NCI-H2107 treated with DMSO at 0.1 percent for 48 hours (cell line): ENCODE measurements around the gene SBF2.

ENCODE experiments used
- DNase-seq: peaks from one replicate; lab custom pipeline; 2025; ENCODE audit not compliant: unreplicated experiment; lab: John Stamatoyannopoulos, UW

SBF2 gene

GRCh38 chr11:10302359-10302743, 8.3 kb upstream of the SBF2 start:
- DNase-seq = no peak

- DNase-seq = no peak
Measured at GRCh38 chr11:10301656-10302358, 7.8 kb upstream of the SBF2 start.

GRCh38 chr11:10298342-10298741, 4.3 kb upstream of the SBF2 start:
- DNase-seq = peak; percentile 80

- DNase-seq = no peak
Measured at GRCh38 chr11:10295064-10295901, 1.3 kb upstream of the SBF2 start.

GRCh38 chr11:10294290-10294953, 403 bp upstream of the SBF2 start:
- DNase-seq = no peak

GRCh38 chr11:10291801-10292638, 2.0 kb downstream of the SBF2 start:
- no peak for DNase-seq

GRCh38 chr11:10289765-10290380, 4.1 kb downstream of the SBF2 start:
- no peak for DNase-seq

- no peak for DNase-seq
Measured at GRCh38 chr11:10288881-10289764, 4.9 kb downstream of the SBF2 start.

- DNase-seq = no peak
Measured at GRCh38 chr11:10287766-10288715, 6.0 kb downstream of the SBF2 start.

GRCh38 chr11:10287140-10287539, 6.9 kb downstream of the SBF2 start:
- no peak for DNase-seq

- no peak for DNase-seq
Measured at GRCh38 chr11:10285148-10285802, 8.7 kb downstream of the SBF2 start.

- DNase-seq = no peak
Measured at GRCh38 chr11:10283991-10284390, 10.0 kb downstream of the SBF2 start.

- no peak for DNase-seq
Measured at GRCh38 chr11:10282117-10282516, 11.9 kb downstream of the SBF2 start.

- no peak for DNase-seq
Measured at GRCh38 chr11:10275714-10276113, 18.3 kb downstream of the SBF2 start.

- no peak for DNase-seq
Measured at GRCh38 chr11:10274726-10275125, 19.3 kb downstream of the SBF2 start.

- no peak for DNase-seq
Measured at GRCh38 chr11:10273738-10274137, 20.3 kb downstream of the SBF2 start.

- no peak for DNase-seq
Measured at GRCh38 chr11:10272132-10272531, 21.9 kb downstream of the SBF2 start.
